Esophagus squamous epithelium (tissue), 4 donors: ENCODE results near the gene SFT2D2.
"Not testable (repeated sequence)": the region's sequence is repeated elsewhere in the genome, so short reads cannot be mapped to it uniquely, and the experiment has no call there.

Source experiments
- CTCF ChIP-seq, 6 experiments: fragments of 450-650 bp in 4 of 6; fragments of 200-600 bp in 2 of 6; sonication (generic) in 2 of 6; IDR thresholded peaks; one replicate each; pipeline ENCODE4 v1.5.1; 2016 to 2019; ENCODE audit warnings: antibody characterized with exemption in 6 of 6, mild to moderate bottlenecking in 4 of 6, moderate library complexity in 4 of 6
- POLR2A ChIP-seq, 4 donors: fragments of 450-650 bp; IDR thresholded peaks; one replicate each; pipeline ENCODE4 v1.6.1; 2017; ENCODE audit warnings: antibody characterized with exemption in 4 of 4, mild to moderate bottlenecking in 4 of 4, moderate library complexity in 3 of 4

GRCh38 chr1:168207673-168208072 is 18.1 kb upstream of the SFT2D2 start:
- not testable (repeated sequence) for TF ChIP-seq CTCF, POLR2A (IDR thresholded peaks at IDR 0.05)
